ENCODE data around the gene MYEOV. TPM values are rescaled to one million over a fixed set of nuclear protein-coding genes. Genes with fewer than 3 reads are reported as not detected.

MYEOV gene
- total RNA-seq, 1 experiment from 2014 or later, result not detected

GRCh38 chr11:69269926-69270697 is 23.8 kb upstream of the MYEOV start:
- Mint-ChIP-seq H3K27ac (ENCODE audit: low read depth, unreplicated experiment) (no peak overlapping the region), H3K4me1 (ENCODE audit: insufficient read depth, unreplicated experiment) (peaks cover 13% of the 10 kb centered on the region), H3K36me3 (ENCODE audit: insufficient read depth, unreplicated experiment) (no peaks in the 10 kb centered on the region), H3K27me3 (ENCODE audit: insufficient read depth, unreplicated experiment) (no peaks in the 10 kb centered on the region), H3K4me3 (ENCODE audit: unreplicated experiment) (no peak overlapping the region), H3K9me3 (ENCODE audit: unreplicated experiment) (peaks cover 7% of the 10 kb centered on the region)
- no peak for DNase-seq (ENCODE audit: unreplicated experiment)
- intact Hi-C loops (cut with micrococcal nuclease), result no loop called here
- CTCF ChIA-PET, result interaction anchor here (0.6 kb wide), 2 partner anchors 24 to 50 kb away, joined by 3 read pairs; no protein-coding TSS in a partner anchor
- BruUV-seq (replicated peaks), result no TSS peak
- POLR2A ChIA-PET, result no interaction called here
- TF ChIP-seq CTCF (IDR thresholded peaks at IDR 0.05; ENCODE audit: unreplicated experiment), result no peak

DNA sequence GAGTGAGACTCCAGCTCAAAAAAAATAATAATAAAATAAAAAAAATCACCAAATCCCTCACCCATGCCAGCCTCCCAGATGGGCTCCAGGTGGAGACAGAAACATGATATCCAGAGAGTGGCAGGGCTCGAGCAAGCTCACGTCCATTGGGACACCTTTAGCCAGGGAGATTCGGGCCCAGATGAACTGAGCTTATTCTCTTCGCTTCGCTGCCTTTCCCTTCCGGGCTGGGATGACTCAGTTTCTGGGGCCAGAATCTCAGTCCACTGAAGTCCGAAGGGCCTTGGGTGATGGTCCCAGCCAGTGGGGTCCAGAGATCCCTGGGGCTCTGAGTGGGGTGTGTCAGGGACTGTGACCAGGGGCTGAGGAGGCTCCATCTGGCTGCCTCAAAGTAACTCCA is 23.0 kb upstream of the MYEOV start:
- POLR2A ChIA-PET, result no interaction called here
- H3K9me3 Mint-ChIP-seq (ENCODE audit: unreplicated experiment), result peaks cover 7% of the 10 kb centered on the region
- H3K4me1 Mint-ChIP-seq (ENCODE audit: insufficient read depth, unreplicated experiment), result peaks cover 18% of the 10 kb centered on the region
- no peak for TF ChIP-seq CTCF (IDR thresholded peaks at IDR 0.05; ENCODE audit: unreplicated experiment)
- H3K4me3 Mint-ChIP-seq (ENCODE audit: unreplicated experiment), result no peak overlapping the region
- BruUV-seq (replicated peaks), result no TSS peak
- no peaks in the 10 kb centered on the region for H3K36me3 Mint-ChIP-seq (ENCODE audit: insufficient read depth, unreplicated experiment)
- no peak overlapping the region for H3K27ac Mint-ChIP-seq (ENCODE audit: low read depth, unreplicated experiment)
- DNase-seq (ENCODE audit: unreplicated experiment), result no peak
- CTCF ChIA-PET, result interaction anchor here (0.6 kb wide), 2 partner anchors 25 to 50 kb away, joined by 3 read pairs; no protein-coding TSS in a partner anchor
- intact Hi-C loops (cut with micrococcal nuclease), result no loop called here
- H3K27me3 Mint-ChIP-seq (ENCODE audit: insufficient read depth, unreplicated experiment), result no peaks in the 10 kb centered on the region

DNA sequence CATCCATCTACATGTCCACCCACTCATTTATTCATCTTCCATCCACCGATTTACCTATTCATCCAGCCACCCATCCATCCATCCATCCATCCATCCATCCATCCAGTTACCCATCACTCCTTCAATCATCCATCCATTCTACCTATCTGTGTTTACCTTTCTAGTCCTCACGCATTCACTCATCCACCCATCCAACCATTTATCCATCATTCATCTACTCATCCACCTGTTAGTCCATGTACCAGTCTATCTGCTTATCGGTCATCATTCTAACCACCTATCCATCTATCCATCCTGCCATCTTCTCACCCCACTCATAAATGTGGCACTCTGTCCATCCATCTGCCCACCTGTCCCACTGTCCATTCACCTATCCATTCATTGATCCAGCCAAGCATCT is 21.9 kb upstream of the MYEOV start:
- Mint-ChIP-seq H3K9me3 (ENCODE audit: unreplicated experiment) (peaks cover 7% of the 10 kb centered on the region), H3K27me3 (ENCODE audit: insufficient read depth, unreplicated experiment) (no peaks in the 10 kb centered on the region), H3K4me3 (ENCODE audit: unreplicated experiment) (no peak overlapping the region), H3K27ac (ENCODE audit: low read depth, unreplicated experiment) (no peak overlapping the region), H3K36me3 (ENCODE audit: insufficient read depth, unreplicated experiment) (no peaks in the 10 kb centered on the region), H3K4me1 (ENCODE audit: insufficient read depth, unreplicated experiment) (peaks cover 18% of the 10 kb centered on the region)
- intact Hi-C loops (cut with micrococcal nuclease), result no loop called here
- POLR2A ChIA-PET, result no interaction called here
- DNase-seq (ENCODE audit: unreplicated experiment), result no peak
- CTCF ChIA-PET, result no interaction called here
- BruUV-seq (replicated peaks), result no TSS peak
- no peak for TF ChIP-seq CTCF (IDR thresholded peaks at IDR 0.05; ENCODE audit: unreplicated experiment)

DNA sequence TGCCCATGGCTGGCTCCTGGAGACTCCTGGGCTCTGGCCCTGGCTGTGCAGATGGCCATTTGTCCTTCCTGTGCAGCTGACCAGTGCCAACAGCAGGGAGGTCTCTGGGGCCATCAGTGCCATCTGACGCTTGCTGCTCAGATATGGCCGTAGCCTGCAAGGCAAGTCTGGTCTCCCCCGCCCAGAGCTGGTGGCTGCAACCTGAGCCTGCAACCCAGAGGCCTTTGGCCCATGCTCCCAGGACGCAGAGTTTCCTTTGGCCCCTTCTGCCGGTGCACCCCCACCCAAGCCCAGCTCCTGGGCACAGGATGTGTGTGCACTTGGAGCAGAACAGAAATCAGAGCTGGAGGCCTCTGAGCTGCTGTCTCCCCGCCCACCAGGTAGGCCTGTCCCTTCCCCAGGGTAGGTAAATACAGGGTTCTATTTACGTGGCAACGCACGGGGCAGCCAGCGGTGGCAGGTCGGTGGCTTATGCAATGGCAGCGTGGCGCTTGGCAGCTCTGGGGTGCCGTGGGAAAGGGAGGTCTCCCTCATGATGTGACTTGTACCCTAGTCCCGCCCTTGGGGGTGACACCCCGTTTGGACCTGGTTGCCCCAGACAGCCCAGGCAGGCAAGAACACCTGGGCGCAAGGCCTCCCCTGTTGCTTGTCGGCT is 21.0 kb upstream of the MYEOV start:
- no peak overlapping the region for H3K27ac Mint-ChIP-seq (ENCODE audit: low read depth, unreplicated experiment)
- ChIA-PET POLR2A (no interaction called here), CTCF (no interaction called here)
- H3K36me3 Mint-ChIP-seq (ENCODE audit: insufficient read depth, unreplicated experiment), result no peaks in the 10 kb centered on the region
- no peak overlapping the region for H3K4me3 Mint-ChIP-seq (ENCODE audit: unreplicated experiment)
- intact Hi-C loops (cut with micrococcal nuclease), result no loop called here
- DNase-seq (ENCODE audit: unreplicated experiment), result no peak
- peaks cover 7% of the 10 kb centered on the region for H3K9me3 Mint-ChIP-seq (ENCODE audit: unreplicated experiment)
- no TSS peak for BruUV-seq (replicated peaks)
- H3K27me3 Mint-ChIP-seq (ENCODE audit: insufficient read depth, unreplicated experiment), result no peaks in the 10 kb centered on the region
- peaks cover 18% of the 10 kb centered on the region for H3K4me1 Mint-ChIP-seq (ENCODE audit: insufficient read depth, unreplicated experiment)
- TF ChIP-seq CTCF (IDR thresholded peaks at IDR 0.05; ENCODE audit: unreplicated experiment), result no peak
